ENCODE results near the gene ARF5.
A peak's percentile ranks its signal among the peaks of the same experiment; 100 is the strongest.
"Not testable (repeated sequence)": the region's sequence is repeated elsewhere in the genome, so short reads cannot be mapped to it uniquely, and the experiment has no call there.

ARF5 gene

GRCh38 chr7:127588019-127588696 is at the start of gene ARF5:
TSS of gene ARF5 (plus strand) at chr7:127588411. CDS start at chr7:127588499, 88 bp downstream.
- DNase-seq (ENCODE audit: insufficient read length, low spot score) = peak; percentile 80
- FAIRE-seq = no peak

- FAIRE-seq = no peak
- no peak for DNase-seq (ENCODE audit: insufficient read length, low spot score)
These were observed 49.1 kb upstream of the ARF5 start for GRCh38 chr7:127539116-127539515.

GRCh38 chr7:127540461-127540860 is 47.8 kb upstream of the ARF5 start:
- not testable (repeated sequence) for DNase-seq (ENCODE audit: insufficient read length, low spot score); FAIRE-seq

GRCh38 chr7:127541548-127541947 is 46.7 kb upstream of the ARF5 start:
- DNase-seq (ENCODE audit: insufficient read length, low spot score) (no peak), FAIRE-seq (no peak)

- FAIRE-seq = no peak
These were observed 41.9 kb upstream of the ARF5 start for GRCh38 chr7:127546313-127546712.

GRCh38 chr7:127550247-127550646 is 38.0 kb upstream of the ARF5 start:
- no peak for DNase-seq (ENCODE audit: insufficient read length, low spot score)
- no peak for FAIRE-seq

More at GRCh38 chr7:127546313-127546712, 41.9 kb upstream of the ARF5 start:
- no peak for DNase-seq (ENCODE audit: insufficient read length, low spot score)

- FAIRE-seq (no peak), DNase-seq (ENCODE audit: insufficient read length, low spot score) (no peak)
These were observed 36.3 kb upstream of the ARF5 start for GRCh38 chr7:127551941-127552340.

- FAIRE-seq = no peak
- DNase-seq (ENCODE audit: insufficient read length, low spot score) = no peak
These were observed 31.8 kb upstream of the ARF5 start for GRCh38 chr7:127556404-127556803.

GRCh38 chr7:127557803-127558202 is 30.4 kb upstream of the ARF5 start:
- no peak for DNase-seq (ENCODE audit: insufficient read length, low spot score)
- no peak for FAIRE-seq

GRCh38 chr7:127566242-127566641 is 22.0 kb upstream of the ARF5 start:
- FAIRE-seq (no peak), DNase-seq (ENCODE audit: insufficient read length, low spot score) (no peak)

- DNase-seq (ENCODE audit: insufficient read length, low spot score); FAIRE-seq: not testable (repeated sequence)
These were observed 20.2 kb upstream of the ARF5 start for GRCh38 chr7:127568034-127568433.

GRCh38 chr7:127571741-127572505 is 16.3 kb upstream of the ARF5 start:
- DNase-seq (ENCODE audit: insufficient read length, low spot score) (no peak), FAIRE-seq (no peak)

GRCh38 chr7:127578036-127578684 is 10.1 kb upstream of the ARF5 start:
- DNase-seq (ENCODE audit: insufficient read length, low spot score) (no peak), FAIRE-seq (no peak)

- DNase-seq (ENCODE audit: insufficient read length, low spot score) = no peak
- no peak for FAIRE-seq
These were observed 9.4 kb upstream of the ARF5 start for GRCh38 chr7:127578711-127579275.

- DNase-seq (ENCODE audit: insufficient read length, low spot score) (no peak), FAIRE-seq (no peak)
These were observed 7.6 kb upstream of the ARF5 start for GRCh38 chr7:127580612-127581011.

- no peak for DNase-seq (ENCODE audit: insufficient read length, low spot score)
- FAIRE-seq = no peak
These were observed 6.5 kb upstream of the ARF5 start for GRCh38 chr7:127581716-127582115.

- DNase-seq (ENCODE audit: insufficient read length, low spot score) (no peak), FAIRE-seq (no peak)
These were observed 5.8 kb upstream of the ARF5 start for GRCh38 chr7:127582361-127582760.

GRCh38 chr7:127584648-127585043 is 3.6 kb upstream of the ARF5 start:
- DNase-seq (ENCODE audit: insufficient read length, low spot score) (no peak), FAIRE-seq (no peak)

- DNase-seq (ENCODE audit: insufficient read length, low spot score) (peak; percentile 79), FAIRE-seq (no peak)
These were observed 2.9 kb upstream of the ARF5 start, which contains the start of gene GCC1 for GRCh38 chr7:127585044-127585953. TSS of gene GCC1 (minus strand) at chr7:127585596. CDS start at chr7:127585182, 414 bp downstream.

- FAIRE-seq (no peak), DNase-seq (ENCODE audit: insufficient read length, low spot score) (no peak)
These were observed 1.9 kb upstream of the ARF5 start for GRCh38 chr7:127586346-127586745.
